GM21515 (cell line): Measurements from ENCODE around the gene ASB8.
A peak's percentile ranks its signal among the peaks of the same experiment; 100 is the strongest.
"Not testable (repeated sequence)": the region's sequence is repeated elsewhere in the genome, so short reads cannot be mapped to it uniquely, and the experiment has no call there.

Experiments
- ATAC-seq: cut with Tn5 transposase; IDR thresholded peaks from one replicate; pipeline ENCODE4 v1.9.1; 2021; ENCODE audit not compliant: unreplicated experiment

ASB8 gene

DNA sequence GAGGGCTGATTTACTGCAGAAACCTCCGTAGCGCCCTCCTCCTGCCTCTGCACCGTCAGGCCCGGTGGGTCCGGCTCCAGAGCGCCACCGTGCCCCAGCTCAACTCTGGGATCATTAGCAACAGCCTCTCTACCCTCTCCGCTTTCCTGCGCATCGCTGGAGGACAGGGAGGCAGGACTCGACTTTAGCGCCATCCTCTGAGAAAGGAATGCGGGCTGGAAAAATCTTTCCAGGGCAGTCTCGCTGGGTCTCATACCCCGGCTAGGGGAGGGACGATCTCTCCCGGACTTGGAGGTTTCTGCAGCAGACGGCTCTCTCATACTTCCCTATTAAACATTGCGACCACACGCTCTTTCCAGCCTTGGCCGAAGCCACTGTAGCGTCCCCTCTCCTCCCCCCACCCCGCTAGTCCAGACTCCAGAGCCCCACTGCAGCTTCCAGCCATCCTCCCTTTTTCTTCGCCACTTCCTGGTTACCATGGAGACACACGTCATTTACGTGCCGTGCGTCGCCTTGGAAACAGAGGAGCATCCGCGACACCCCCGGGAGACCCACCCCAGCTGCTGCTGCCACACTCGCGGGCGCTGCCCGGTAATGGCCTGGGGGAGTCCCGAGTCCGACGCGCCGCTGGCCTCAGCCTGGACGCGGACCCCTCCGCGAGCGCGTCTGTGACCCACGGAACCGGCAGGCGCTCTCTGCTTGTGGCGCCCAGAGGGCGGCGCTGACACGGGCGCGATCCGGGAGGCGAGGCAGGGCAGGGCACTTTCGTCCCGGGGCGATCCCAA is 26.0 kb upstream of the ASB8 start, which contains the start of gene CCDC184:
Gene CCDC184 (plus strand): TSS at position 554 of the 785 bp plus-strand sequence. CDS start 479 bp downstream, outside the sequence.
- peak; percentile 78 for ATAC-seq

DNA sequence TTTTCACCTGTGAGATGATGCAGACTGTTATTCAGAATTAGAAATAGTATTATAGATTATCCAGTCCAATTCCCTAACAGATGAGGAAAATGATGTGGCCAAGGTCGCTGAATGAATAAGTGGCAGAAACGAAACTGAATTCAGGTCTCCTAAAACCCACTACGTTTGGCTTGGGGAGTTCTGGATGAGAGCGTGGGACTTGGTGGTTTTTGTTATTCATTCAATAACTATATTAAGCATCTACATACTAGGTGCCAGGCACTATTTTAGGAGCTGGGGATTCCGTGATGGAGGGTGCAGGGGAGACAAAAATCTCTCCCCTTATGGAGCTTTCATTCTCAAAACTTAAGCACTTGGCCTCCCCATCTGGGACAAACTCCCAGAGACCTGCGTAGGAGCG is 25.3 kb upstream of the ASB8 start:
- no peak for ATAC-seq

DNA sequence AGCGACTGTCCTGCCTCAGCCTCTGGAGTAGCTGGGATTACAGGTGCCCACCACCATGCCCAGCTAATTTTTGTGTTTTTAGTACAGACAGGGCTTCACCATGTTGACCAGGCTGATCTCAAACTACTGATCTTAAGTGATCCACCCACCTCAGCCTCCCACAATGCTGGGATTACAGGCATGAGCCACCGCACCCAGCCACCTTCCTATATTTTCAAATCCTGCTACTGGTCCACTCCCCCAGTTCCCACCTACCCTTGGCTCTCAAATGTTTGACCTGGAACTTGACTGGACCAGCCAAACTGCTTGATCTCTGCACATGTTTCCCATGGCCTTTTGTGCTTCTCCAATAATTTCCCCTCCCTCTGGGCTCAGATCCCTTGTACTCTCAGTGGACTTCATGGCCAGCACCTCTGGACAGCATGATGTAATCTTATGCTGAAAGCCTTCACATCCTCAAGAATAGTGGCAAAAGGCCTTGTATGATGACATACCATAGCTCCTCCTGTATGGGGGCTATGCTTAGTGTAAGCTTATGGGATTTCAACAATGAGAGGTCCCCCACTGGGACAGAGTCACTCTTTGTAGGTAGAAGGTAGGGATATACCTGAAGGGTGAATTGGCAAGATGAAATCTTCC is 23.7 kb upstream of the ASB8 start:
- no peak for ATAC-seq

DNA sequence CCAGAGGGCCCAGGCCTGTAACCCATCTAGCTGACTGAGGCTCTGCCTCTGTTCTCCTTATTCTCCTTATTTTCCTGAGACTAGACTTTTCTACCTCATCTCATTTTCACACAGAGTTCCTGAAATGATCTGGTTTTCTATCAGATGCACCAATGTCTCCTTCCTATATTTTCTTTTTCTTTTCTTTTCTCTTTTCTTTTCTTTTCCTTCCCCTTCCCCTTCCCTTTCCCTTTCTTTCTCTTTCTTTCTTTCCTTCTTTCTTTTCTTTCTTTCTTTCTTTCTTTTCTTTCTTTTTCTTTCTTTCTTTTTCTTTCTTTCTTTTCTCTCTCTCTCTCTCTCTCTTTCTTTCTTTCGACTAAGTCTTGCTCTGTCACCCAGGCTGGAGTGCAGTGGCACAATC is 23.1 kb upstream of the ASB8 start:
- ATAC-seq = no peak

DNA sequence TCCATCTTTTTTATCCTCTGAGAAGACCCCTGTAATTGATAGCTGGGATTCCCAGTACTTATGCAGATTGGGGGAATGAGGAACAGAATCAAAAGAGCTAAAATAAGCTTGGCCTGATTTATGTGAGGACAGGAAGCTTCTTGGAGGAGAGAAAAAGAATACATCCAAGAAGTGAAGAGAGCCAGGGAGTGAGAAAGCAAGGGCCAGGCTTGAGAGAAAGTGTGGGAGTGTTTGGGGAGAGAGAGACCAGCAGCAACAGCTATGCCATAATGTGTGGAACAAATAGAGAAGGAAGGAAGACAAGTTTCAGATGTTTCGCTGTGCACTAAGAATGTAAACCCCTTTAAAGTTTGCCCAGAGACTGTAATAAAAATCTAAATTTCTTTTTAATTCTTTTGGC is 22.2 kb upstream of the ASB8 start:
- ATAC-seq = no peak

DNA sequence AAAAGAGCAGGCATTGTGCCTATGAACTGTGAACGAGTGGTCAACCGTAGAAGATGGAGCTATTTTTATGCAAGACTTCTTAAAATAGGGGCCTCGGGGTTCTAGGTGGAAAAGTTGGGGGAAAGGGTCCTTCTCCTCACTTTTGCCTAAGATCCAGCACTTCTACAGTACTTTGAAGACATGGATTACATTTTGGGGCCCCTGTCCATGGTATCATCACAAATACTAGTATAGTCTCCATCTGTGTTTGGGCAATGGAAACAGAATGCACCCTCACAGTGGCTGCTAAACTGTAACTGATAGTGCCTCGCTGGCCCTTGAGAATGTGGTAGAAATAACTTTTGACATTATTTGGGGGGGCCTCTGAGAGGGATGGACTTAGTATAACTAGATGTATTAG is 20.7 kb upstream of the ASB8 start:
- no peak for ATAC-seq

DNA sequence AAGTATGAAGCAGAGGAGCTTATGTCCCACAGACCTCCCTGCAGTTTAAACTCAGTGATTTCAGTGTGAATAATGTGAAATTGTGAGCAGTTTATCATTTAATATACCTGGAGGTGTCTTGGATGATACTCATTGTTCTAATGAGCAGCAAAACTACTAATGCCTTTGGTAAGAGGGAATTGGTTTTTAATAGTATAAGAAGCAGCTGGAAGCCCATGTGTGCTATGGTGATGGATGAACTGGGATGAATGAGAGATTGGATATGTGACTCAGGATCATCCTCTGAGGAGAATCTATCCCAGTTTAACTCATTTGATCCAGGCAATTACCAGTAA is 19.1 kb upstream of the ASB8 start:
- no peak for ATAC-seq

DNA sequence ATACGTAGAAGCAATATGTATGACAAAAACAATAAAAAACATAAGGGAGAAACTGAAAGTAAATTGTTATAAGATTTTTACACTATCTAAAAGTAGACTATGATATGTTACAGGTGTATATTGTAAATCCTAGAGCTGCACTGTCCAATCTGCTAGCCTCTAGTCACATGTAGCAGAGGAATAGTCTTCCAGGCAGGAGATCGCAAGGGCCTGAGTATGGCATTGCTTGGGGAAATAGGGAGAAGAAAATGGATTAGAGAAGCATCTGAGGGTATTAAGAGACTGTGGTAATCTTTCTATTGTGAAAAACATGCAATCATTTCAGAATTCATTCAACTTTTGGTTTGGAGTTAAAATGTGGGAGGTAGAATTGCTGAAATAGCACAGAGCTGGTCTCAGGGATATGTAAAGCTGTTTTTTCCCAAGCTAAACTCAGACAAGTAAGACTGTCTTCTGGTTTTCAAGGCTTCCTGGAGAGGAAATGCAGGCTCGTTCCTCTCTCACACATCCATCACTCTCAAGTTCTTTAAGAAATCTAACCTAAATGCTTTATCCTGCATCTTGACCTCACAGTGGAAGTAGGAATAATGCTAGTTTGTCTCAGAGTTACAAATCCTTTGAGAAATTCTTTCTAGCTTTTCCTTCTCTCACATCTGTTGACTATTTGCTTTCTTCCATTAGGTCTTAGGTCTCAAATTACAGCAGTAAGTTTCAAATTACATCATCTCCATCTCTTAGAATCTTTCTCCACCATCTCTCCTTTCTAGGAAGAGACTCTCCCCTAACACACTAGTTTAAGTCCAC is 18.5 kb upstream of the ASB8 start:
- ATAC-seq = no peak

DNA sequence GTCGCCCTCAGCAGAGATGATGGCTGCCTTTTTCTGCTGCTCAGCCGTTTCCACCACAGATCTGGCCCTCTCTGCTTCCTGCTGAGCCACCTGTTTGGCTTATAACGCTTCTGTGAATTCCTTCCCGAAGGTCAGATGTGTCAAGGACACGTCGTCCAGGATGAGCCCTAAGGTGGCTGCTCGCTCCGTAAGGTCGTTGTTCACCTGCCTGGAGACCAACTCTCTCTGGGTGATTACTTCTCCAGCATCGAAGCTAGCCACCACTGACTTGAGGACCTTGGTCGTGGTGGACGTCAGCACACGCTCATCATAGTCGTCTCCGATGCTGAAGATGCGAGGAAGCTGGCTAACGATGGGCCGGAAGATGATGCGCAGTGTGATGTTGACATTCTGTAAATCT is 11.7 kb upstream of the ASB8 start:
- ATAC-seq = no peak

DNA sequence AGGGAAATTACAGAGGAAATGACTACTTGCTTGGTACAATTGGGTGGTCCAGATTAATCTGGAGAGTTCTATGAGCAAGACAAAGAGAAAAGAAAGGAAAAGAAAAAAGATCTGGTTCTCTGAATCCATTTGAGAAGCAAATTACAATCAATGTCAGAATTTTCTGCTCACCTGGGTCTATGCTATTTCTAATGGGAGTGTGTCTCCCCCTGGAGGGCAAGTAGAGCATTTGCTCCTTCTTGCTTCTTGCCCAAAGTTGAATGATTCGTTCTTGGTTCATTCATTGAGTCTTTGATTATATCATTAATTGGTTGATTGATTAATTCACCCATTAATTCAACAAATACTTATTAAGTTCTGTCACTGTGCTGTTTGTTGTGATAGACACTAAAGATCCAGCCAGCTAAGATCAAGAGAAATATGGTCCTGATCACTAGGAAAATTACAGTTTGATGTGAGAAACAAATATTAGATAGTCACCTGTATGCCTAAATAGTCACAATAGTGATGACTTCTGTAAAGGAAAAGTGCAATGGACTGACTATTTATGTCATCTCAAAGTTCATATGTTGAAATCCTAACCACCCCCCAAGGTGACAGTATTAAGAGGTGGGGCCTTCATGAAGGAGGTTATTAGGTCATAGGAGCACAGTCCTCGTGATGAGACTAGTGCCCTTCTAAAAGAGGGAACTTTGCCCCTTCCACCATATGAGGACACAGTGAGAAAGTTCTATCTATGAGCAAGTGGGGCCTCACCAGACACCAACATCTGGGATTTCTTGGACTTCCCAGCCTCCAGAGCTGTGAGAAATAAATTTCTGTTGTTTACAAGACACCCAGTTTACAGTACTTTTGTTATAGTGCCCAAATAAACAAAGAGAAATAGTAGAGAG is 8.0 kb upstream of the ASB8 start:
- no peak for ATAC-seq

DNA sequence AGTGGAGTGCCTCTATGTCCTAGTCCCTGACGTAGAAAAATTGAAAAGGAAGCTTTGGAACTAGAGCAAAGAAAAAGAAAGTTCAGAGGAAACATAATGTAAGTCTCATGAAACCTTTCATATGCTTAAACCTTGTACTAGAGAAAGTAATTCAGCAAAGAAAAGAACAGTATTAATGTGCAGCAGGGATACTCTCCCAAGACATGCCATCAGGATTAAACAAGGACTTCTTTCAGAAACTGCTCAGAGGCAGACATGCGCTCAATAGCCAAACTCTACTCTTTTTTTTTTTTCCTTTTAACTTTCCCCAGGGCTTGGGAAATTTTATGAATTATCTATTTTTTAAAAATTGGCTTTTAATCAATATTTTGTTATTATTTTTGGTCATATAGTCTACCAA is 7.1 kb upstream of the ASB8 start:
- no peak for ATAC-seq

DNA sequence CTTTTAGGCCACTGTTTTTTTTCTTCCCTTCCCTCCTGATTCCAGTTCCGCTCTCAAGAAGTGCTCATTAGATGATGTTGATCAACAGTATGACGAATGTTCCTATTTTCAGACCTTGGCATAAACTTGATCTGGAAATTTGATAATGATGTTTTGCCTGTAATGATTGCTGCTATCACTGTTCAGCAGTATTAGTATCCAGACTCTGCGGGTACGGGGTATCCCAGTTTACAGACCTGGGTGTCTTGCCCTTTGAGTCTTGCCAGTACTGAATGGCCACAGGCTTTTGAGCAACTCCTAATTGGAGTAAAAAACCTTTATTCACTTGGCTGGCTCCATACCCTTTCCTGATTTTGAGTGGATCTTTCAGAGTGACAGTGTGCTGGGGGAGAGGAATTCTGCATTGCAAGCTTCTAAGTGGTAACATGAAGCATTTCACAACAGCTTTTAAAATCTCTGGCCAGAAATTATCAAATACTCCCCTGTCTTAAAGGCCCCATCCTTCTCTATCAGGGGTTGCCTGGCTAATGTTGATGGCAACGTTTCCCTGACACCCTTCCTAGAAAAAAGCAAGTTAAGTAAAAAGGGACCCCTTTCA is 5.9 kb upstream of the ASB8 start:
- ATAC-seq = no peak

DNA sequence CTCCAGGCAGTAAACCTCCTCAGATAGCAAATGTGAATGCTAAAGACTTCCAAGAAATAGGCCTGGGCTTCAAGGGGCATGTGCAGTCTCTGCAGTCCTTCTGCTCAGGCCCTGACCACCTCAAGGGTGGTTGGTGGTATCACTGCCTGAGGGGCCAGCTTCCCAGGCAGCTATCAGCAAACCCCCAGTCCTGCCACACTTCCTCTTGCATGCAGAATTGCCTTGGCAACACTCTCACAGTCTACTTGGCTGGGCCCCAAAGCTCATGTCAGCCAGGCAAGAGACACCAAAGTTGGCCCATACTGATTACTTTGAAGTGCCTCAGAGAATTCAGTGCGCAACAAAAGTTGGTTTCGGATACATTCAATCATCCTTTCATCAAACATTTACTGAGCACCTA is 3.5 kb upstream of the ASB8 start:
- ATAC-seq = no peak

DNA sequence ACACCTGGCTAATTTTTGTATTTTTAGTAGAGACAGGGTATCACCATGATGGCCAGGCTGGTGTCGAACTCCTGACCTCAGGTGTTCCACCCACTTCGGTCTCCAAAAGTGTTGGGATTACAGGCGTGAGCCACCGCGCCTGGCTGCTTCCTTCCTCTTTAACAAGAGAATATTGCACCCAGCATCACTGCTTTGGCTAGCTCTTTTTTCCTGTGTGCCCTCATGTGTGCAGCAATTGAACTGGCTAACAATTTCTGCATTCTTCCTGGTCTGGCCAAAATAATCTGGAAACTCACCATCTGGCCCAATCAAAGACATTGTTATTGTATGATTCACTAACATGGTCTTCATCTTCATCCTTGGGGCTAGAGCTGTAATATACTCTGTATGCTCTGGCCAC is 2.7 kb upstream of the ASB8 start:
- no peak for ATAC-seq

DNA sequence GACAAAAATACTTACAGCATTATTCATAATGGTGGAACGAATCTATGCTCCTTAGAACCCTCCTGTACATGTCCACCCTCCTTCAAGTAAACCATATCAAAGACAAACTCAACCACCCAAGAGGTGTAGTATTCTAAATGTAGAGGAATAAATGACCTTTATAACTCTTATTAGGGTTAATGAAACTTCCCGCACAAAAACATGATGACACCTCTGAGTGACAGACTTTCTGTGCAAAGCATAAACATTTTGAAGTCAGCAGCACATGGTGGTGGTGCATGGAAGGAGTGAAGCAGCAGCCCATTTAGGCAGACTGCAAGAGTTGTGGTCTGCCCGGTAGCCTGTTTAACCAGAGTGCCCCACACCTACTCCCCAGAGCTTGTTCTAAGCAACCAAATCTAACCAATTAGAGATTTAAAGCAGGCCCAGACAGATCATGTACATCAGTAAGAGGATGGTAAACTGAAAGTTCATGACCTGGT is 615 bp upstream of the ASB8 start:
- ATAC-seq = no peak

DNA sequence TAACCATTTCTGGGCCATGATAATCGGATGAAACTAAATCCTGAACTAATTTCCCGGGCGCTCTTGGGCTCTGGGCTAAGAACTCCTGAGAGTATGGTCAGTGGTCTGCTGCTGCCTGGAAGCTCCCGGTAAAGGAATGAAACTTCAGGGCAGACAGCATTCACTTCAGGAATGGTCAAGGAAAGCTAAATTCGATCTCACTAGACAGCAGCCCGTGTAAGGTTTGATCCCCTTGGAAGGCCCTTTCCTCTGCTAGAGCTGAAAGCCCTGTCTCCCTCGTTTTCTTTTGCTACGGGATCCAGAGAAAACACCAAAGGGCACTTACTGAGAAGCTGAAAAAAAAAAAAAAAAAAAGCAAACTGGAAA is 680 bp downstream of the ASB8 start:
- ATAC-seq = no peak

DNA sequence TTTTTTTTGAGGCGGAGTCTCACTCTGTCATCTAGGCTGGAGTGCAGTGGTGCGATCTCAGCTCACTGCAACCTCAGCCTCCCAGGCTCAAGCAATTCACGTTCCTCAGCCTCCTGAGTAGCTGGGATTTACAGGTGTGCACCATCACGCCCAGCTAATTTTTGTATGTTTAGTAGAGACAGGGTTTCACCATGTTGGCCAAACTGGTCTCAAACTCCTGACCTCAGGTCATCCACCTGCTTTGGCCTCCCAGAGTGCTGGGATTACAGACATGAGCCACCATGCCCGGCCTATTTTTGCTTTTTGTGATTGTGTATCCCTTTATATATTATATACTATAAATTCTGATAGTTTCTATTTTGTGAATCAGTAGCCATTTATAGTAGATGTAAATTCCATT is 1.5 kb downstream of the ASB8 start:
- ATAC-seq = not testable (repeated sequence)

DNA sequence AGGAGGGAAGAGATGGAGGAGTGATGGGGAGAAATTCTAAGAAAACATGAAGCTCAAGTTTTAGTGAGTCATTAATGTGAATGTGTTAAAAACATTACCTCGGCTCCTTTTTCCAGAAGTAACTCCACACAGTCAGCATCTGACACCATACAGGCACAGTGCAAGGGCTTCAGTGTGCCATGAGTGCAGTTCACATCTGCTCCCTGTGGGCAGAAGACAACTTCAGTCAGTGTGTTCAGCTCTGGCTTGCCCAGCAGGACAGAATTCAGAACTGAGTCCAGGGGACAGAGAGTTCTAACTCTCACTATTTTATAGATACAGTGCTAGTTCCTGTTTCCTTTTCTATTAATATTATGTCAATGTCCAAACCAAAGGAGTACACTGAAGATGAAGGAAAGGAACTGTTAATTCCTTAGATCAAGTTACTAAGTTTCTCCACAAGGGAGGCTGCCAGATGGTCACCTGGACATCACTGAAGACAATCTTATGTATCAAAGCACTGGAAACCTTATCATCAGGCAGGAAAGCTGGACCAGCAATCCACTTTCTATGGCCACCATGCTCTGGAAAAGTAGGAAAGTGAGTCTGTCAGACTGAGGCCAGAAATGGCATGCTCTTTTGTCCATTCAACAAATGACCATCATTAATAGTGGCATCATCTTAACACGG is 6.1 kb downstream of the ASB8 start:
- no peak for ATAC-seq

DNA sequence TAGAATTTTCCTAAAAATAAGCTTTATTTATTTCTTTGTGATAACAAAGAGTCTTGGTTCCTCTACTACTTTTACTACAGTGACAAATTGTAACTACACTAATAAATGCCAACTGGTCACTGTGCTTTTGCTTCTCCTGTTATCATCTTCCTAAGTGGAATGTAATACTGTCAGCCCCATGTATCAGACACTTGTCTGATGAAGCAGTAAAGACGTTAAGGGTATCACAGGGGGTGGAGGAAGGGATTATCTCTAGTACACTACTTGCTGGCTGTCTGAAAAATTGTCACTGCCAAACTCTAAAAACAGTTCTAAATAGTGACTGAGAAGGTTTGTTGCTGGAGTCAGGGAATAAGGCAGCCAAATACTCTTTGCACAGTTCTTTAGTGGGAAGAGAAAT is 11.3 kb downstream of the ASB8 start:
- ATAC-seq = no peak

DNA sequence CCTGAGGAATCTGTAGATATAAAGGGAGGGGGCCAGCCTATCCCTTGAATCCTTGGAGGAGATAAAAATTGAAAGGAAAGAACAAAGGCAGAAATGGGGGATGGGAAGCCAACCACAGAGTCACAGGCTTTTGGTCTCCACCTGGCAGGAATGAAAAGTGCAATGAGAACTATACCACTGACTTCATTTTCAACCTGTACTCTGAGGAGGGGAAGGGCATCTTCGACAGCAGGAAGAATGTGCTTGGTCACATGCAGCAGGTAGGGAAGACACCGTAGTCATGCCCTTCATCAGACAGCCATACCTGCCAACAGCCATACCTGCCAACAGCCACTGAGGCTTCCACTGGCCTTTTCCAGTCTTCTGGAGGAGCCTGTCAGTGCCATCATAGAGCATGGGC is 13.4 kb downstream of the ASB8 start:
- ATAC-seq = no peak
